ENCODE measurements around the gene MPG. TPM values are rescaled to one million over a fixed set of nuclear protein-coding genes. Genes with fewer than 3 reads are reported as not detected.

The MPG gene
- total RNA-seq, 1 experiment from 2014 or later, result 30.6 TPM

DNA sequence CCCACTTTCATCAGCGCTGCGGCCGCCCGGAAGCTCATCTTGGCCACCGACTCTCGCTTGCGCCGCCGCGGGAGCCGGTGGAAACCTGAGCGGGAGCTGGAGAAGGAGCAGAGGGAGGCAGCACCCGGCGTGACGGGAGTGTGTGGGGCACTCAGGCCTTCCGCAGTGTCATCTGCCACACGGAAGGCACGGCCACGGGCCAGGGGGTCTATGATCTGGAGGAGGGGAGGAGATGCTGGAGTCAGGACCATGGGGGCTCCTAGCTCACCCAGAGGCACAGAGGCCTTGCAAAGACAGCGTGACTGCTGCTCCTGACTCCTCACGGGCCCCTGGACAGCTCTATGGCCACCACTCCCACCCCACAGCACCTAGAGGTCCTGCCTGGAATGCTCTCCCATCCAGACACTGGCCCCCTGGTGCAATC, 15.0 kb upstream of the MPG start:
- H3K27ac ChIP-seq (ENCODE audit: low read depth, low read length, poor library complexity, severe bottlenecking), result no peak overlapping the region
- intact Hi-C loops (cut with micrococcal nuclease; ENCODE audit: unreplicated experiment), result no loop called here
- no peaks in the 10 kb centered on the region for H3K27me3 ChIP-seq (replicated peaks; ENCODE audit: insufficient read depth, low read depth, low read length, poor library complexity)
- DNase-seq (ENCODE audit: low spot score), result no peak
- no peaks in the 10 kb centered on the region for H3K4me1 ChIP-seq (ENCODE audit: insufficient read depth, low read length, poor library complexity, severe bottlenecking)
- ChIA-PET POLR2A (ENCODE audit: low non-redundant PET) (no interaction called here), CTCF (interaction anchor here (1.1 kb wide), 1 partner anchor 34 kb away, joined by 3 read pairs; no protein-coding TSS in a partner anchor)
- no peaks in the 10 kb centered on the region for H3K9me3 ChIP-seq (ENCODE audit: low read depth, low read length, poor library complexity, severe bottlenecking)
- TF ChIP-seq EZH2 (IDR thresholded peaks at IDR 0.05; ENCODE audit: borderline replicate concordance, low read depth, low read length, poor library complexity, severe bottlenecking) (no peak), CTCF (conservative IDR thresholded peaks at IDR 0.05; ENCODE audit: low read depth, low read length) (no peak)
- no TSS peak for BruUV-seq (replicated peaks)
- peaks cover 4% of the 10 kb centered on the region for H3K36me3 ChIP-seq (ENCODE audit: insufficient read depth, low read length, poor library complexity, severe bottlenecking)
- no peak overlapping the region for H3K4me3 ChIP-seq (ENCODE audit: low read depth, low read length, poor library complexity, severe bottlenecking)

DNA sequence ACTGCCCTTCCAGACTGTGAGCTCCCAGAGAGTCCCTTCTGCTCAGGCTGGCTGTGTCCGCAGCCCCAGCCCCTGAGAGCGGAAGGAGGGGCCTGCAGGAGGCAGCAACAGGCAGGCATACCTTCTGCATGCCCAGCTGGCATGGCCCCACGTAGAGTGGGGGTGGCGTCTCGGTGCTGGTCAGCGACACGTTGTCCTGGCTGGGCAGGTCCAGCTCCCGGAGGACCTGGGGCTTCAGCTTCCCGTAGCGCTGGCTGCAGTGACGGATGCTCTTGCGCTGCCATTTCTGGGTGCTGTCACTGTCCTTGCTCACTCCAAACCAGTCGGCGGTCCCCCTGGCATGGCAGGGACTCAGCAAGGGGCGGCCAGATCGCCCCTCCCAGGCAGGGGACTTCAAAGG, 14.6 kb upstream of the MPG start:
- Histone ChIP-seq H3K4me3 (ENCODE audit: low read depth, low read length, poor library complexity, severe bottlenecking) (no peak overlapping the region), H3K27me3 (replicated peaks; ENCODE audit: insufficient read depth, low read depth, low read length, poor library complexity) (no peaks in the 10 kb centered on the region), H3K27ac (ENCODE audit: low read depth, low read length, poor library complexity, severe bottlenecking) (no peak overlapping the region), H3K4me1 (ENCODE audit: insufficient read depth, low read length, poor library complexity, severe bottlenecking) (no peaks in the 10 kb centered on the region), H3K9me3 (ENCODE audit: low read depth, low read length, poor library complexity, severe bottlenecking) (no peaks in the 10 kb centered on the region), H3K36me3 (ENCODE audit: insufficient read depth, low read length, poor library complexity, severe bottlenecking) (no peaks in the 10 kb centered on the region)
- DNase-seq (ENCODE audit: low spot score), result no peak
- TF ChIP-seq EZH2 (IDR thresholded peaks at IDR 0.05; ENCODE audit: borderline replicate concordance, low read depth, low read length, poor library complexity, severe bottlenecking) (no peak), CTCF (conservative IDR thresholded peaks at IDR 0.05; ENCODE audit: low read depth, low read length) (no peak)
- intact Hi-C loops (cut with micrococcal nuclease; ENCODE audit: unreplicated experiment), result no loop called here
- ChIA-PET POLR2A (ENCODE audit: low non-redundant PET) (interaction anchor here (0.5 kb wide), 1 partner anchor 31 kb away, joined by 3 read pairs; no protein-coding TSS in a partner anchor), CTCF (no interaction called here)
- no TSS peak for BruUV-seq (replicated peaks)

GRCh38 chr16:63998-64913, 13.8 kb upstream of the MPG start:
- intact Hi-C loops (cut with micrococcal nuclease; ENCODE audit: unreplicated experiment), result no loop called here
- TF ChIP-seq CTCF (conservative IDR thresholded peaks at IDR 0.05; ENCODE audit: low read depth, low read length) (no peak), EZH2 (IDR thresholded peaks at IDR 0.05; ENCODE audit: borderline replicate concordance, low read depth, low read length, poor library complexity, severe bottlenecking) (no peak)
- CTCF ChIA-PET, result interaction anchor here (0.5 kb wide), 1 partner anchor 64 kb away, joined by 5 read pairs; no protein-coding TSS in a partner anchor
- H3K9me3 ChIP-seq (ENCODE audit: low read depth, low read length, poor library complexity, severe bottlenecking), result no peaks in the 10 kb centered on the region
- H3K4me1 ChIP-seq (ENCODE audit: insufficient read depth, low read length, poor library complexity, severe bottlenecking), result no peaks in the 10 kb centered on the region
- POLR2A ChIA-PET (ENCODE audit: low non-redundant PET), result interaction anchor here (0.5 kb wide), 1 partner anchor 30 kb away, joined by 3 read pairs; no protein-coding TSS in a partner anchor
- no peaks in the 10 kb centered on the region for H3K27me3 ChIP-seq (replicated peaks; ENCODE audit: insufficient read depth, low read depth, low read length, poor library complexity)
- H3K4me3 ChIP-seq (ENCODE audit: low read depth, low read length, poor library complexity, severe bottlenecking), result no peak overlapping the region
- no TSS peak for BruUV-seq (replicated peaks)
- no peak overlapping the region for H3K27ac ChIP-seq (ENCODE audit: low read depth, low read length, poor library complexity, severe bottlenecking)
- no peaks in the 10 kb centered on the region for H3K36me3 ChIP-seq (ENCODE audit: insufficient read depth, low read length, poor library complexity, severe bottlenecking)
- DNase-seq (ENCODE audit: low spot score), result no peak
